GM19328 (cell line): Measurements from ENCODE around the gene DACT3.

Experiments
- ATAC-seq: cut with Tn5 transposase; IDR thresholded peaks from one replicate; pipeline ENCODE4 v1.9.1; 2021; ENCODE audit warnings: mild to moderate bottlenecking, moderate library complexity; ENCODE audit not compliant: unreplicated experiment

The DACT3 gene

DNA sequence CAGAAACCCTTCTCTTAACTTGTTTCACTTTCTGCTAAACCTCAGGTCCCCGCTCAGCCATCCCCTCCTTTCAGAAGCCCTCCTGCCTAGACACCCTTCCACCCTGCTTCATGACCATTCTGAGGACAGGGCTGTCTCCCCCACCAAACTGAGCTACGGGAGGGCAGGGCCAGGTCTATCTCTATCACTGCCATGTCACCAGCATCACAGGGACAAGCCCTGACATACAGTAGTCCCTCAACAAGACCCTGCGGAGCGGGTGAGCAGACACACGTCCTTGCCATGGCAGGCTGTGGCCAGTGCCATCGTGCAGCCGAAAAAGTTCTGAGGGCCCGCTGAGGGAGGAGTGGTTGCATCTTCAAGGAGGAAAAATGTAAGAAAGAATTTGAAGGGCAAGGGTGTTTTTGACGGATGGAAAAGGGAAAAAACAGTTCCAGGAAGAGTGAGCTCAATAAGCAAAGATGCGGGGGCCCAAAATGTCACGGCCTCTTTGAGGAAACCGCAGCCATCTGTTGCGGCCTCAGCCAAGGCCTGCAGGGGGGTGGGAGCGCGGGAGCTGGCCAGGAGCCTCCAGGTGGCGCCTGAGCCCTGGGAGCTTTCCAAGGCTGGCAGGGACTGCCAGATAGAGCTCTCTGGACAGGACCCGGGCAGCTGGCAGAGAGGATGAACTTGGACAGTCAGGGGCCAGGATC is 44.2 kb downstream of the DACT3 start:
- no peak for ATAC-seq

DNA sequence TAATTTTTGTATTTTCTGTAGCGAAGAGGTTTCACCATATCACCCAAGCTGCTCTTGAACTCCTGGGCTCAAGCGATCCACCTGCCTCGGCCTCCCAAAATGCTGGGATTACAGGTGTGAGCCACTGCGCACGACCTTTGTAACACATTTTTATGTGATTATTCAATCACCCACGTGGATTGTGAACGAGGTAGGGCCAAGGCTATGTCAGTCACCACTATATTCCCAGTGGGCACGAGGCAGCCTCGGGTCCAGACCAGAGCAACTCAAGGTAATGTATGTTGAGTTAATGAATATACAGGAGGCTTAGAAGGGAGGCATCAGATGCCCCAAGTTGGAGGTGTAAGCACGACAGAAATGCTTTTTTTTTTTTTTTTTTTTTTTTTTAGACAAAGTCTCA is 45.0 kb downstream of the DACT3 start:
- no peak for ATAC-seq

- no peak for ATAC-seq
These were observed 46.8 kb downstream of the DACT3 start for GRCh38 chr19:46614114-46614722.

DNA sequence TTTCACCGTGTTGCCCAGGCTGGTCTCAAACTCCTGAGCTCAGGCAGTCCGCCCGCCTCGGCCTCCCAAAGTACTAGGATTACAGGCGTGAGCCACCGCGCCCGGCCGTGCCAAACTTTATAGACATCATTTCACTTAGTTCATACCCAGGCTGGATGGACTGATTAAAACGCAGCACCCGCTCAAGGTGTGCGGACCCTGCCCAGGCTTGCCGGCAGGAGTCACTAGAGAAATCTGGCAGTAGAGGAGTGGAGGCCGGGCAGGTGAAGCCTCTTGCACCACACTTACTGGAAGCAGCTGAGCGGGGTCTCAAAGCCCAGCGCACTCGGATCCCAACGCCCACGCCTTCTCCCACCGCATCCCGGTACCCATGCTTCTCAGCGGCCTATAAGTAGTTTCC is 47.5 kb downstream of the DACT3 start:
- no peak for ATAC-seq

- ATAC-seq, result no peak
These were observed 49.2 kb downstream of the DACT3 start for GRCh38 chr19:46611776-46612175.

GRCh38 chr19:46610851-46611770 is 49.9 kb downstream of the DACT3 start:
- ATAC-seq, result no peak

DNA sequence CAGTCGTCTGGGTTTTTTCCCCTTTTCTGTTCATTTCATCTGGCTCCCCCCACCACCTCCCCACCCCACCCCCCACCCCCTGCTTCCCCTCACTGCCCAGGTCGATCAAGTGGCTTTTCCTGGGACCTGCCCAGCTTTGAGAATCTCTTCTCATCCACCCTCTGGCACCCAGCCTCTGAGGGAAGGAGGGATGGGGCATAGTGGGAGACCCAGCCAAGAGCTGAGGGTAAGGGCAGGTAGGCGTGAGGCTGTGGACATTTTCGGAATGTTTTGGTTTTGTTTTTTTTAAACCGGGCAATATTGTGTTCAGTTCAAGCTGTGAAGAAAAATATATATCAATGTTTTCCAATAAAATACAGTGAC is 50.6 kb downstream of the DACT3 start:
- no peak for ATAC-seq

GRCh38 chr19:46609511-46610412 is 51.2 kb downstream of the DACT3 start:
- ATAC-seq, result no peak

DNA sequence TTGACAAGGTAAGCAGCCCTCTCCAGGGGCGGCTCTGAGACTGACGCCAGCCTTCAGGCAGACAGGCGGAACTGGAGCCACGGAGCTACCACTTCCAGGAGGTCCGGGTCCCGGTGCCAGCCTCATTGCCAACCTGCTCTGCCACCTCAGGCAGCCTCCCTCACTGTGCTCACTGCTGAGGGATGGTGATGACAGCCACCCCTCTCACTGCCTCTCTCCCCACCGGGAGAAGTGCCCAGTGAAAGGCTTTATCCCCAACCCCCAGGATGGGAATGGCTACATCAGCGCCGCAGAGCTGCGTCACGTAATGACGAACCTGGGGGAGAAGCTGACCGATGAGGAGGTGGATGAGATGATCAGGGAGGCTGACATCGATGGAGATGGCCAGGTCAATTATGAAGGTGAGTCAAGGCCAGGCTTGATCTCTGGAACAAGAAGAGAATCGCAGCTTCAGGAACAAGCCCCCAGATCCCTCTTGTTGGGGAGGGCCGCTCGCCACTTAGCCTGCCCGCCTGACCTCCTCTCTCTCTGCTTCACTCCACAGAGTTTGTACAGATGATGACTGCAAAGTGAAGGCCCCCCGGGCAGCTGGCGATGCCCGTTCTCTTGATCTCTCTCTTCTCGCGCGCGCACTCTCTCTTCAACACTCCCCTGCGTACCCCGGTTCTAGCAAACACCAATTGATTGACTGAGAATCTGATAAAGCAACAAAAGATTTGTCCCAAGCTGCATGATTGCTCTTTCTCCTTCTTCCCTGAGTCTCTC is 52.2 kb downstream of the DACT3 start:
- ATAC-seq, result no peak

GRCh38 chr19:46608178-46608577 is 52.8 kb downstream of the DACT3 start:
- ATAC-seq, result no peak

DNA sequence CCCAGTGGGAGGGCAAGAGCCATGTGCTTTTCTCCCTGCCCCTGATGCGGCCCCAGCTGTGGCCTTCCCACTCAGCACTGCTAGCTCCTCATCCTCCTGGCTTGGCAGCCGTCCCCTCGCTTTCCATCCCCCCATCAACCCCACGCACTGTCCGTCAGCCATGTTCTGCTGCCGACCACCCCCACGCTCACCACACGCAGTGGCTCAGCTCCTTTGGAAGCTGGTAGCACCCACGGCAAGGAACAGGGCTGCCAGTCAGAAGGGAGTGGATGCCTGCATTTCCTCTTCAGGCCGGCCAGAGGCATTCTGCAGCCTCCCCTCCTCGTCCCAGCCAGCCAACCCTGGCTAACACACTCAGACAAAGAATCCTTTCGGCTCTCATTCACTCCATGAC is 53.5 kb downstream of the DACT3 start:
- ATAC-seq, result no peak

DNA sequence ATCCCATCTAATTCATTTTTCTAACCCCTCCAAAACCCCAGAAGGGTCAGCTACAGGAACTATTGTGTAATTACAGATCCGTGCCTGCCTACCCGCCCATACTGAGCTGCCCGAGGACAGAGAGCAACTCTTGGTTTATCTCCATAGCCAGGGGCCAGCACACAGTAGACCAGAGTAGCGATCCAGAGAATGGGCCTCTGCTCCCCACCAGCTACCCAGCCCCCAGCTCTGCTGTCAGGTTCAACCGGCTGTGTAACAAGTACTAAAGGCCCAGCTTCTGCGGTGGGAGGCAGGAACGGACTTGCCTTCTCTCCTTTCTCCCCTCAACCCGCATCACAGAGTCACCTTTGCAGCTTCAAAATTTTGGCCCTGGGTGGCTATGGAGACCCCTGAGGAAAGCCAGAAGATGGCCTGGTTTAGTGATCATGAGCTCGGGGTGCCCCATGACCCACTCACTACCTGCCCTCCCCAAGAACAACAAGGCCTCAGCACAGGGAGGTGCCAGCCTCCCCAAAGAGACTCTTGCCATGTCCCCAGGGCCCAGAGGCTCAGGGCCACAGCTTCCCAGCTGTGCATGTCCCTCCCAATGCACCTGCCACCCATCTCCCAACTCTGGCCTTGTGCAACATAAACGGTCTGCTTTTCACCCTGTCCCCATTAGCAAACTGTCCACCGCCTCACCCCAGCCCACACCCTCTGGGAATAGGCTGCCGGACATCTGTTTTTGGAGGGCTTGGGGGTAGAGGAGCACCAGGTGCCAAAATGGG is 54.1 kb downstream of the DACT3 start:
- no peak for ATAC-seq

- ATAC-seq, result no peak
These were observed 55.0 kb downstream of the DACT3 start for GRCh38 chr19:46606019-46606418.

GRCh38 chr19:46605356-46605821 is 55.6 kb downstream of the DACT3 start:
- ATAC-seq, result no peak

GRCh38 chr19:46604781-46605355 is 56.1 kb downstream of the DACT3 start:
- no peak for ATAC-seq

GRCh38 chr19:46603752-46604231 is 57.2 kb downstream of the DACT3 start:
- no peak for ATAC-seq

- ATAC-seq, result no peak
These were observed 57.8 kb downstream of the DACT3 start for GRCh38 chr19:46603195-46603637.

- no peak for ATAC-seq
These were observed 58.4 kb downstream of the DACT3 start for GRCh38 chr19:46602392-46603194.
